ENCODE data around the gene MS4A15.
"Not testable (repeated sequence)": the region's sequence is repeated elsewhere in the genome, so short reads cannot be mapped to it uniquely, and the experiment has no call there.

MS4A15 gene

DNA sequence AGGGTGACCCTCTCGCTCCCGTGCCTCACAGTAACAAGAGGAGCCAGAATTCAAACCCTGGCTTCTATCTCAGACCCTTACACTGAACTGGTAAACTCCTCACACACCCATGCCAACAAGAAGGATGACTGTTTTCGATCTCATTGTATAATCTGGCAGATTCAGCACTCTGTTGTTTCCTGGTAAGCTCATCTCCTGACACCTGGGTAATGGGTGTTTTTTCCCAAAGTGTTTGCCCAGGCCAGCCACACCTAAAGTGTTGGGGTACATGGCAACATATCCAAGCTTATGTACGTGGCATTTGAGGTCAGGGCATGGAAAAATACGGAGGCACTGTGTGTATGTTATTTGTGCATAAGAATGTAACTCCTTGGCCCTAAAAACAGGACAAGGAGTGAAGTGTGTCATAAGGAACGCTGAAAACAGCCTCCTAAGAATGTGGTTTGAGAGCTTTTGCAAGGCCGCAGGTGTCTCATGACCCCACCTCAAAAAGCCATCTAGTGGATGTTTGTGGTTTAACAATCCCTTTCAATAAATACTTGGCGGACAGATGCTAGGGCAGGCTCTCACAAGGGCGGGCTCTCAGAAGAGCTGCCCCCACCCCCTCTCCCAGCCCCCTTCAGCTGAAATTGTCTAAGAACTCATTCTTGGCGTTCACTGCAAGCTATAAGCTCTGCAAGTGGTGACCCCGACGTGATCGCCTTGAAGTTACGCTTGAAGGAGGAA, at the start of gene MS4A15:
MS4A15 (plus strand) TSS at position 561 of the 726 bp plus-strand sequence. CDS start 6,867 bp downstream, outside the sequence.
- POLR2A ChIA-PET = no interaction called here
- CTCF ChIA-PET = interaction anchor here (1.1 kb wide), 1 partner anchor 20 kb away, joined by 4 read pairs; no protein-coding TSS in a partner anchor
- TF ChIP-seq FOXK2 (IDR thresholded peaks at IDR 0.05) (no peak), BHLHE40 (IDR thresholded peaks at IDR 0.05; ENCODE audit: borderline replicate concordance) (no peak)
- peak; percentile 43 for DNase-seq (ENCODE audit: extremely low spot score)

DNA sequence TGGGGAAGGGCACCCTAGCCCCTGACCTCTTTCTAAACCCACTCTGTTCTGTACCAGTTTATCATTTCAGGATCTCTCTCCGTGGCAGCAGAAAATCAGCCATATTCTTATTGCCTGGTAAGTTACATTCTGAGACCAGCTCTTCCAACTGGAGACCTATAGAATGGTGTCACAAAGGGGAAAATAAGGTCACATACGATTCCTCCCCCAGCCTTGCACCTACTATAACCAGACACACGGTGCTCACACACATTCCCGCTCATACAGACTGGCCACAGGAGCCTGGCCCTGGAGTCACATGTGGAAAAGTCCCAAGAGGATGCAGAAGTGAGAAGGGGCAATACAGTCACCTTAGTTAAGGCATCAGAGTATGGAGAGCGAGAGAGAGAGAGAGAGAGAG, 49.7 kb upstream of the MS4A15 start:
- DNase-seq (ENCODE audit: extremely low spot score) = no peak
- CTCF ChIA-PET = no interaction called here
- POLR2A ChIA-PET = no interaction called here
- no peak for TF ChIP-seq FOXA1 (IDR thresholded peaks at IDR 0.05)
- TF ChIP-seq ELF4 (IDR thresholded peaks at IDR 0.05) = no peak
- no peak for TF ChIP-seq BHLHE40 (IDR thresholded peaks at IDR 0.05; ENCODE audit: borderline replicate concordance)
- TF ChIP-seq LEF1 (IDR thresholded peaks at IDR 0.05; ENCODE audit: borderline replicate concordance) = no peak
- no peak for TF ChIP-seq FOXM1 (IDR thresholded peaks at IDR 0.05; ENCODE audit: borderline replicate concordance)
- TF ChIP-seq NFRKB (IDR thresholded peaks at IDR 0.05) = no peak
- TF ChIP-seq FOXK2 (IDR thresholded peaks at IDR 0.05) = no peak
- TF ChIP-seq HDGF (IDR thresholded peaks at IDR 0.05; ENCODE audit: borderline replicate concordance) = no peak
- TF ChIP-seq, protein P1, sequence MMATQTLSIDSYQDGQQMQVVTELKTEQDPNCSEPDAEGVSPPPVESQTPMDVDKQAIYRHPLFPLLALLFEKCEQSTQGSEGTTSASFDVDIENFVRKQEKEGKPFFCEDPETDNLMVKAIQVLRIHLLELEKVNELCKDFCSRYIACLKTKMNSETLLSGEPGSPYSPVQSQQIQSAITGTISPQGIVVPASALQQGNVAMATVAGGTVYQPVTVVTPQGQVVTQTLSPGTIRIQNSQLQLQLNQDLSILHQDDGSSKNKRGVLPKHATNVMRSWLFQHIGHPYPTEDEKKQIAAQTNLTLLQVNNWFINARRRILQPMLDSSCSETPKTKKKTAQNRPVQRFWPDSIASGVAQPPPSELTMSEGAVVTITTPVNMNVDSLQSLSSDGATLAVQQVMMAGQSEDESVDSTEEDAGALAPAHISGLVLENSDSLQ (IDR thresholded peaks at IDR 0.05) = no peak
- TF ChIP-seq CTBP1 (IDR thresholded peaks at IDR 0.05; ENCODE audit: borderline replicate concordance) = no peak
- no peak for TF ChIP-seq ARNT (IDR thresholded peaks at IDR 0.05)
- no peak for TF ChIP-seq TARDBP (IDR thresholded peaks at IDR 0.05)
- no peak for TF ChIP-seq ZNF384 (IDR thresholded peaks at IDR 0.05)
- no peak for TF ChIP-seq L3MBTL2 (conservative IDR thresholded peaks at IDR 0.05)
- no peak for TF ChIP-seq SUZ12 (IDR thresholded peaks at IDR 0.05)
- no peak for TF ChIP-seq SP1 (IDR thresholded peaks at IDR 0.05)

DNA sequence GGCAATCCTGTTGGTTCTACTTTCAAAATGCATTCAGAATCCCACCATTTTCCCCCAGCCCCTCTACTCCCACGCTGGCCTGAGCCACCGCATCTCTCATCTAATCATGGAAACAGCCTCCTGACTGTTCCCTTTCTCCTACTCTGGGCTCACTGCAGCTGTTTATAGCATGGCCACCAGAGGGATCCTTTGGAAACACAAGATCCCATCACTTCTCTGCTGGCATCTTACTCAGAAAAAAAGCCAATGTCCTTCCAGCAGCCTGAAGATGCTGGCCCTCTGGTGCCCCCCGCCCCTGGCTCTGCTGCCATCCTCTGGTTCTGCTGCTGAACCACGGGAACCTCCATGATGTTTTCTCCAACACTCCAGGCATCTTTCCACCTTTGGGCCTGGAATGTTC, 46.2 kb upstream of the MS4A15 start:
- no peak for TF ChIP-seq BHLHE40 (IDR thresholded peaks at IDR 0.05; ENCODE audit: borderline replicate concordance)
- no peak for TF ChIP-seq L3MBTL2 (conservative IDR thresholded peaks at IDR 0.05)
- TF ChIP-seq ELF4 (IDR thresholded peaks at IDR 0.05) = no peak
- TF ChIP-seq ARNT (IDR thresholded peaks at IDR 0.05) = no peak
- DNase-seq (ENCODE audit: extremely low spot score) = peak; percentile 28
- POLR2A ChIA-PET = no interaction called here
- CTCF ChIA-PET = interaction anchor here (0.6 kb wide), 1 partner anchor 22 kb away, joined by 4 read pairs; no protein-coding TSS in a partner anchor

DNA sequence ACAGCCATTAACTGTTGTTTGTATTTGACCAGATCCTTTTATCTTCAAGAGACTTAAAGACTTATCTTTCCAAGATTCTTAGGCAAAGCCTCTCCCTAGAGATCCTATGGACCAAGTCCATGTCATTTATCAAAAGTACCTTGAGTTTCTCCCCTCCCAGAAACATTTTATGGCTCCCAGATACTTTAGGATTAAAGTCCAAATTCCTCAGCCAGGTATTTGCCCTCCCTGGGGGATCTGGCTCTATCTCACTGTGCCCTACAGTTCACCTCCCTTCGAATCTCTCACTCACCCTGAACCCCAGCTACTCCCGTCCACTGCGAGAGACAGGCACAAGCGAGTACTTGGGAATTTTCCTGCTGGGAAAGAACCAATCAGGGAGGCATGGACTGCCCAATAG, 45.4 kb upstream of the MS4A15 start:
- no peak for DNase-seq (ENCODE audit: extremely low spot score)
- TF ChIP-seq NFRKB (IDR thresholded peaks at IDR 0.05) (no peak), TARDBP (IDR thresholded peaks at IDR 0.05) (no peak), SP1 (IDR thresholded peaks at IDR 0.05) (no peak), BHLHE40 (IDR thresholded peaks at IDR 0.05; ENCODE audit: borderline replicate concordance) (no peak), ZNF384 (IDR thresholded peaks at IDR 0.05) (no peak), ARNT (IDR thresholded peaks at IDR 0.05) (no peak), LEF1 (IDR thresholded peaks at IDR 0.05; ENCODE audit: borderline replicate concordance) (no peak), FOXM1 (IDR thresholded peaks at IDR 0.05; ENCODE audit: borderline replicate concordance) (no peak)
- ChIA-PET CTCF (no interaction called here), POLR2A (no interaction called here)

- CTCF ChIA-PET; POLR2A ChIA-PET; DNase-seq (ENCODE audit: extremely low spot score): not testable (repeated sequence)
Measured at GRCh38 chr11:60713423-60713822, 43.2 kb upstream of the MS4A15 start.

DNA sequence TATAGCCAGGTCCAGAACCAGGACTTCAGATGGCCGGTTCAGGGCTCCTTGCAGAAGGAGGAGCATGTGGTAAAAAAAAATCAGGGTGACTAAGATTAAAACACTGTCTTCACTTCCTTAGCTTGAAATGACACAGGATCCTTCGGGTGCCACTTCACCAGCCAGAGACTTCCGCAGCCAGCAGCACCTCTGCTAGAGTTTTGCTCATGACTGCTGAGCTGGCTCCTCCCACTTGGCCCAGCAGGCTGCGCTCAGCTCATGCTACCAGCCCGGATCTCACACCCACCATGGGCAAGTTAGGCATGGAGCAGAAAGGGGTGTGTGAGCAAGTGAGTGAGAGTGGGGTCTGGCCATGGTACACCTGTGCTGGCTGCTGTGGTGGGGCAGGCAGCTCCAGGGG, 38.7 kb upstream of the MS4A15 start:
- ChIA-PET CTCF (no interaction called here), POLR2A (no interaction called here)
- no peak for DNase-seq (ENCODE audit: extremely low spot score)
- TF ChIP-seq BHLHE40 (IDR thresholded peaks at IDR 0.05; ENCODE audit: borderline replicate concordance) (no peak), L3MBTL2 (conservative IDR thresholded peaks at IDR 0.05) (no peak), FOXK2 (IDR thresholded peaks at IDR 0.05) (no peak), HDGF (IDR thresholded peaks at IDR 0.05; ENCODE audit: borderline replicate concordance) (no peak), NFRKB (IDR thresholded peaks at IDR 0.05) (no peak), ZNF384 (IDR thresholded peaks at IDR 0.05) (no peak), ELF4 (IDR thresholded peaks at IDR 0.05) (no peak), TARDBP (IDR thresholded peaks at IDR 0.05) (no peak), FOXA1 (IDR thresholded peaks at IDR 0.05) (no peak)

- POLR2A ChIA-PET = no interaction called here
- no peak for DNase-seq (ENCODE audit: extremely low spot score)
Measured at GRCh38 chr11:60718524-60719316, 37.9 kb upstream of the MS4A15 start.

More at GRCh38 chr11:60718524-60719316, 37.9 kb upstream of the MS4A15 start:
- CTCF ChIA-PET = no interaction called here
- TF ChIP-seq SP1 (IDR thresholded peaks at IDR 0.05) = no peak
- TF ChIP-seq, protein P1 (IDR thresholded peaks at IDR 0.05) = no peak
- TF ChIP-seq FOXA1 (IDR thresholded peaks at IDR 0.05) = no peak
- no peak for TF ChIP-seq FOXK2 (IDR thresholded peaks at IDR 0.05)
- no peak for TF ChIP-seq L3MBTL2 (conservative IDR thresholded peaks at IDR 0.05)
- no peak for TF ChIP-seq CTBP1 (IDR thresholded peaks at IDR 0.05; ENCODE audit: borderline replicate concordance)
- TF ChIP-seq SUZ12 (IDR thresholded peaks at IDR 0.05) = no peak
- TF ChIP-seq ARNT (IDR thresholded peaks at IDR 0.05) = no peak
- no peak for TF ChIP-seq HDGF (IDR thresholded peaks at IDR 0.05; ENCODE audit: borderline replicate concordance)
- TF ChIP-seq NFRKB (IDR thresholded peaks at IDR 0.05) = no peak
- no peak for TF ChIP-seq BHLHE40 (IDR thresholded peaks at IDR 0.05; ENCODE audit: borderline replicate concordance)
- no peak for TF ChIP-seq LEF1 (IDR thresholded peaks at IDR 0.05; ENCODE audit: borderline replicate concordance)
- TF ChIP-seq ELF4 (IDR thresholded peaks at IDR 0.05) = no peak

Data from HEK293T (cell line).